T-helper 22 cell (primary cell): ENCODE results near the gene CACNB2.

Experiments used
- DNase-seq: peaks from one replicate; pipeline ENCODE4 v3.0.0-alpha.2; 2020; ENCODE audit warnings: low read depth

CACNB2 gene

DNA sequence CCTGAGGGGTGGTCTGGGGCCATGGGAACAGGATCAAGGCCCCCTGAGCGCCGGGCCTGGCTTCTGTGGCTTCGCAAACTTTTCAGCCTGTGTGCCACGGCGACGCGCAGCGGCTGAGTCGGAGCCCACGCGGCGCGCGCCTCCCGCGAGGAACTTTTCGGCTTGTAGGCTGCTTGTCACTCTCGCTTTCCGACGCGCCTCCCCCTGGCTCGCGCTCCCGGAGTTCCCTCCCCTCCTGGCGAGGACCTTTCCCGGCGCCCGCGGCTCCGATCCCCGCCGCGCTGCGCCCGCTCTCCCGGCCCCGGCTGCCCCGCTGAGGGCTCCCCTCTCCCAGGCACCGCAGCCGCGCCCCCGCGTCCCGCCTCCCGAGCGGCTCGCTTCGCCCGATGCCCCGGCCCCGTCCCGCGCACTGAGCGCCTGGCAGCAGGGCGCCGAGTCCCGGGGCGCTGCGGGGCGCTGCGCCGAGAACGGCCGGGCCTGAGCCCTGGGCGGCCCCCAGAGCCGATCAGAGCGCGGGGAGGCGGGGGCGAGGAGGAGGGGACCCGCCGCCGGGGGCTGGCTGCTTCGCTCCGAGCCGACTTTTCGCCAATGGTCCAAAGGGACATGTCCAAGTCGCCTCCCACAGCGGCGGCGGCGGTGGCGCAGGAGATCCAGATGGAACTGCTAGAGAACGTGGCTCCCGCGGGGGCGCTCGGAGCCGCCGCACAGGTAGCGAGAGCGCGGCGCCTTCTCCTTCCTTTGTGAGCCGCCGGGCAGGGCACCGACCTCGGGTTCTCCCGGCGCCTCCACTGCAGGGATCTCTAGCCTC lies at the start of gene CACNB2:
Gene CACNB2, plus strand, starts transcription at position 276 of the 808 bp plus-strand sequence.
- DNase-seq, result no peak

DNA sequence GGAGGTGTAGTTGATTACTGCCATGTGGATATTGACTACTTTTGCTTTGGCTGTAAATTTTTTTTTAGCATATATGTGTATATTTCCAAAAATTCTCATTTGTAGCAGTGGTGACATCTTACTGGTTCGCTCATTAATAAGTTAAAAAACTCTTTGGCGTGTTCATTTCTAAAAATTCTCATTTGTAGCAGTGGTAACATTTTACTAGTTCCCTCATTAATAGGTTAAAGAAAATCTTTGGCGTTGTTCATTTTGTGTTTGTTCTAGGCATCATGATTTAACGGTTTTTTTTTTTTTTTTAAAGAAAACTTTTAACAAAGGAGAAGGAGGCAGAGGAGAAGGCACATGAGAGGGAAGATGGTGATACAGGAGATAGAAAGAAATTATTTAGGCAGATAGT lies 45.9 kb upstream of the CACNB2 start:
- DNase-seq, result no peak

DNA sequence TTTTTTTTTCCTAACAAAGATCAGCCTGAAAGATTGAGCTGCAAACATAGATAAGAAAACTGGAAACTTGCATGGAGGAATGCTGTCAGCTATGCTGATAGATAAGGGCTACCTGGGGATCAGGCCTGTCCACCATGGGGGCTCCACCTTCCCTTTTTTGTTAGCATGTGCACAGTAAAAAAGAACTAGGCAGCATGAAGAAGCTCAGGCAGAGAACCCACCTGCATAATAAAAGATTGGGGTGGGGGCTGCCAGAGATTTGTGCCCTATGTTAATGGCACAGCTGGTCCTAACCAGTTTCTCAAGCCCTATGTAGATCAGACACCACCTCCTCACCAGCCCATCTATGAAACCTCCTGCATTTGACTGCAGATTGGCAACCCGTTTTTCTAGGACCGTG lies 45.4 kb upstream of the CACNB2 start:
- no peak for DNase-seq

DNA sequence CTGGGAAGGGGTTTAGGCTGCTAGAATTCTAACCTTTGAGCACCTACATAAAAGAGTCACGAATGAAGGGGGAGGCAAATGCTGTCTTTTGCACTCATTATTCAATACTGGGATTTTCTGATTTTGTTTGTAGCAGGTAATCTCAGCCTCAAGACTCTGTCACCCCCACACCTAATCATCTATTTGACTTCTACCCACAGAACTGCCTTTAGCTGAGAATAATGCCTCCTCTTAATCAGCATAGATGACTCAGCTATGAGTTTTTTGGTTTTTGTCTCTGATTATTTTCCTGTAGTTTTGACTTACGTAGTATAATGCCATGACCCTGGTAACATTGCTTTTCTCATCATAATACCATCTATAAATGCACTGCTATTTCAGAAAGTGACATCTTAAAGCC lies 42.7 kb upstream of the CACNB2 start:
- no peak for DNase-seq

DNA sequence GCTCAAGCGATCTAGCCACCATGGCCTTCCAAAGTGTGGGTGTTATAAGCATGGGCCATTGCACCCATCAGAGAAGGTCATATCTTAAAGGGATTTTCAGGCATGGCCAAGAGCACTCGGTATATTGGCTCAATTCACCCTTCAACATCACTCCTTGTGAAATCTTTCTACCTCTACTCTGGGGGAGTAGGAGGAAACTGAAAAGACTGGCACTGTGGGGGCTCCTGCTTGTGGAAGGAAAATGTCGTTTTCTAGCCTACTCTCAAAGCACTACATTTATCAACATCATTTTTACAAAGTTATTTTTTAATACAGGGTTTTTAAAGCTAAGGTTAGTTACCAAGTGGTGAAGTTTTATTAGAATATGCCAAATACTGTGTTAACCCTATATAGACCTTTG lies 42.0 kb upstream of the CACNB2 start:
- no peak for DNase-seq

DNA sequence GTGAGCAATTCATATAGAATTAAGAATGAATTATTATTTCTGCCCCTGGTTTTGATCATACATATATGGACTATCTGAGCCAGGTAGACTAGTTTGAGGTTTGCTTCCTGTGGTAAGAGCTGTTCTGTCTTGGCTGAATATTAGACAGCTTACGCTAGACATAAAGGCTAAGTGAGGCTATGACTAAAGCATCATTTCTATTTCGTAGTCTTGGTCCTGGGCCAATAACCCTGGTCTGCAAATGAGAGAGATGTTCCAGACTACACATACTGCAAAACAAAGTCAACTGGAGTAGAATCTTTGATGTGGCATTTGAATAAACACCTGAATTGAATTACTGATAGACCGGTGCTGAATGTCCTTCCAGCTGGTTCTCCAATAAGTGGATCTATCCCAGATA lies 40.8 kb upstream of the CACNB2 start:
- no peak for DNase-seq

DNA sequence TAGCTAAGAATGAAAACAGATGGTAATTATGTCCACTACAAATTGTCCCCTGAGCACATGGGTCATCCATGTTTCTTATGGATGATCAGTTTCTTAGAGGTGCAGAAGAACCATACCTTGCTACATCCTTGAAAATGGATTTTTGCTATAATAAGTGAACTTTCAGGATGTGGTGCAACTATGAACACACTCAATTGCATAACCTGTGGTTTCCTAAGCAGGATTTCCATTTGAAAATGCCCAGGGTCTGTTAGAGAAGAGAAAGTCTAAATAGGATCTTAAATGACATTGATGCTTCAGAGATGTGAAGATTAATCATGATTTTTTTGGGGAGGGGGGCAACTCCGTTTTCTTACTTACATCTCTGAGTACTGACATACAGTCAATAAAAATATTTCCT lies 39.6 kb upstream of the CACNB2 start:
- no peak for DNase-seq

DNA sequence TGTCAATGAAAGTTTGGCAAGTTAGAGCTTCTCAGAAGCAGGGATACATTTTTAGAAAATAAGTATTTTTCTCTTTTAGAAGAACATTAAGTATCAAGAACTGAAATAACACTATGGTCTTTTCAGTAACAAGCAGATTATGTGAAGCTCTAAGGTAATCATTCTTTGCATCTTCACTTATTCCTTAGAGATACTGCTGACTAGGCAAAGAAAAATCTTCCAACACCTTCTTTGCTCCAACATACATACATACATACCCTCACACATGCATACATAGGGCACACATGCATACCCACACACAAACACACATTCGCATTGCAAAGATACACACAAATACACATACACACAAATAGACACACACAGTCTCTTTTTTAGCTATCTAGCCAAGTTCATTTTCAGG lies 37.8 kb upstream of the CACNB2 start:
- DNase-seq, result no peak

DNA sequence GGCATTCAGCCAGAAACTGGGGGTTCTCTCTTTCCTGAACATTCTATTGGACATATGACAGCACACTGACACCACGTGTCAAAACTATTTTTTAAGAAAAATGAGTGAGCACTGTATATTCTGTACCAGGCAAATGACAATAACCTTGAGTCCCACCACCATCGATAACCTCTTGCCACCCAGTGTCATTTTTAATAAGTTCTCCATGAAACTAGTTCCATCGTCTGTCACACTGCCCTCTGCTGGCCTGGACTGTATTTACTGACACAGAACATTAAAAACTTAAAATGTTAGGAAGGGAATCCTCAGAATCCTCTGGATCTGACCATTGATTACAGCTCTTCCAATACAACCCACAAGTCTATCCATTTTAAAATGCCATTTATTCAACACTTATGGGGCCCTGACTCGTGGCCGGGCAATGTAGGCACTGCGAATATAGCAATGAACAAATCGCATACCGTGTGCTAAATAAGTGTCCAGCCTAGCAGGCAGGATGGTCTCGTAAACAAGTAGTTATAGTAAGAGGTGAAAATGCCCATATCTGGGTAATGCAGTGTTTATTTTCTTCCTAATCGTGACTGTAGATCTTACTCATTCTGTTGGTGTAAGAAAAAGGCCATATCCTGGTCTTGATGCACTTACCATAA lies 35.9 kb upstream of the CACNB2 start:
- DNase-seq, result no peak

DNA sequence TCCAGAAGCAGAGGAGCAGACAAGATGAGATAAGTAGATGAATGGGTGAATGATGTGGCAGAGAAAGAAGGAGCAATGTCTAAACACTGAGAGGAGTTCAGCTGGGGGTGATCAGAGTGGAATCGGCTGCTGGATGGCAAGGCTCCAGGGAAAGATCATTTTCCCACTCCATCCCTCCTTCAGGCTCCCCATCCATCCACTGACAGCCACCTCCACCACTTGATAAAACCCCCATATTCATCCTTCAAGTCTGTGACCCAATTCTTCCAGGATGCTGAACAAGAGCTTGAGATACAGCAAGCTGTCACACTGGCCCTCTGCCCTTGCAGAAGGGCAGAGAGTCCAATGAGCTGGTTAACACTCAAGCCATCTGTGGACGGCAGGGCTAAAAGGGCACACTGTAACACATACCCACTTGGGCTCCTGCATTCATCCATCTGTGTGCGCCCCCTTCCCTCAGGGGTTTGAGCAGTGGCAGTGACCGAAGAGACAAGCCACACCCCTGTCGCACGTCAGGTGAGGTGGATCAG lies 30.8 kb upstream of the CACNB2 start:
- no peak for DNase-seq

DNA sequence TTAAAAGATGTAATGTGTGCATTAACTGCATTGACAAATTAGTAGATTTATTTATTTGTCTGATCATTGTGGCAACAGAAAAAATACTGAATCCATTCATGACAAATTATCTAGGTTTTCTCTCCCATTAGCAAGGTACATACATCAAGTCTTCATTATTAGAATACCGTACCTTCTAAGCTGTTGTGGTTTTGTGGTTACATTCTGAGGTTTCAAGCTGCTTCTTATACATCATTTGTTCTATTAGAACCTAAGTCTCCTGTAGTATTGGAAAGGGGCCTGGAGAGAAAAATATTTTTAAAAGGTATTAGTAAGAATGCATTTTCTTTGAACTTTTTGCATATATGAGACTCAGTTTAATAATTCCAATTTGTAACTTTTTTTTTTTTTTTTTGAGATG lies 26.3 kb upstream of the CACNB2 start:
- DNase-seq, result no peak

DNA sequence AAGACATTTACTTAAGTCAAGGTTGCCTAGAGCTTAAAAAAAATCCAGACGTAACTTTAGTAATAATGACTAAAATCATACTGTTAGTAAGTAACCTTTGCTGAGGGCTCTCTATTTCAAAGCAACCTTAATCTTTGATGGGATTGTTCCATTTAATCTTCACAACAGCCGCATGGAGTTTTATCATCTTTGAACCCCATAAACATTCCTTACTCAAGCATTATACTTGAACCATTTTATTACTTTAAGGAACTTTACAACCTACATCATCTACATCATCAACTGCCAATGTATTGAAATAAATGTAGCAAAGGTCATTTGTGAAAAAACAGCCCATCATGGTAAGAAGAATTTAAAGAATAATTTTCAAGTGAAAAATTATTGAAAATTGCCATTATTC lies 22.9 kb upstream of the CACNB2 start:
- DNase-seq, result no peak

DNA sequence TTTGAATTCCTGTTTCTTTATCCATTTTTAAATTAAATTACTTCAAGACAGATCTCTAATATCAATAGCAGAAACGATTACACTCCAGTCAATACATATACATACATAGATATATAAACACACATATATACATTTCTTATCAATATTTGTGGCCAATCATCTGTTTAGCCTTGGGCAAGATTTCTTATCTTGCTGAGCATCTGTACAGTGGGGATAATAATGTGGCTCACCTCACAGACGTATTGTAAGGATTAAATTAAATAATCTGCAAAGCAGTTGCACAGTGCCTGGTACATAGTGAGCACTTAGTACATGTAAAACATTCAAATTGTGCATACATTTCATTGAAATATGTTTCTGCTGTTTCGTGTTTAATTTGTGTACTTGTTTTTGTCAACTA lies 17.5 kb upstream of the CACNB2 start:
- DNase-seq, result no peak

DNA sequence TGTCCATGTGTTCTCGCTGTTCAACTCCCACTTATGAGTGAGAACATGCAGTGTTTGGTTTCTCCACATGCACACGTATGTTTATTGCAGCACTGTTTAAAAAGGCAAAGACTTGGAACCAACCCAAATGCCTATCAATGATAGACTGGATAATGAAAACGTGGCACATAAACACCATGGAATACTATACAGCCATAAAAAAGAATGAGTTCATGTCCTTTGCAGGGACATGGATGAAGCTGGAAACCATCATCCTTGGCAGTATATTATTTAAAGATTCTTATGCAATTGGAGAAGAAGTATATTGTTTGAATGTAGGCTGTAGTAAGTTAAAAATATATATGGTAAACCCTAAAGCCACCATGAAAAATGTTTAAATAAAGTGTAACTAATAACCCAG lies 7.2 kb upstream of the CACNB2 start:
- DNase-seq, result no peak

DNA sequence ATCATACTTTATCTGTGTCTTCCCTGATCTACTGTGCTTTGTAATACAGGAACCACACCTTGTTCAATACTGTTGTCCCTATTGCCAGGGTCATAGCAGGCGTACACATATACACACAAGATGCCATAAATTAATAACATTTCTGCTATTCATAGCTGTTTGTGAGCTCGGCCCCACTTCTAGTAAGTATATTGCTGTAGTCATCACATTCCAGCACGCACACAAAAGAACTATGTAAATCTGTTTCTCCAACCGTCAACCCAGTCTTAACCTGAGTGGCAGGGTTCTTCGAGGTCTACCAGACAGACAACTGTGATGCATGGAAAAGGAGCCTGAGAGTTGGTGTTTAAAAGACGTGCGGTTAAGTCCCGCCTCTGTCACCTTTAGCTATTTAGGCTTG lies 5.7 kb upstream of the CACNB2 start:
- DNase-seq, result no peak

DNA sequence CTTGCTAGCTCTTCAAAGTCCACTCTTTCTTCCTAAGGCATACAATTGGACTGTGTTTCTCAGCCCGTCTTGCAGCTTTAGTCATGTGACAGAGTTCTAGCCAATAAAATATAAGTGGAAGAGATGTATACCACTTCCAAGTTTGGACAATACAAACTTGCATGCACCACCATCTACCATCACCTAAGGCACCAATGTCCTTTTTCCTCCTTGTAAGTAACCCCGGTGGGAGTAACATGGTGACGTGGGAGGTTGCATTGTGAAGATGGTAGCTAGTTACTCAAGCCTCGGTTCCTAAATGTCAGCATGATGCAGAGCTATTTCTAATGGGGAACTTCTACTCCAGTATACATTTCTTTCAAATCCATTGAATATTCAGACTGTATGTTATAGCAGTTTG lies 5.3 kb upstream of the CACNB2 start:
- DNase-seq, result no peak

DNA sequence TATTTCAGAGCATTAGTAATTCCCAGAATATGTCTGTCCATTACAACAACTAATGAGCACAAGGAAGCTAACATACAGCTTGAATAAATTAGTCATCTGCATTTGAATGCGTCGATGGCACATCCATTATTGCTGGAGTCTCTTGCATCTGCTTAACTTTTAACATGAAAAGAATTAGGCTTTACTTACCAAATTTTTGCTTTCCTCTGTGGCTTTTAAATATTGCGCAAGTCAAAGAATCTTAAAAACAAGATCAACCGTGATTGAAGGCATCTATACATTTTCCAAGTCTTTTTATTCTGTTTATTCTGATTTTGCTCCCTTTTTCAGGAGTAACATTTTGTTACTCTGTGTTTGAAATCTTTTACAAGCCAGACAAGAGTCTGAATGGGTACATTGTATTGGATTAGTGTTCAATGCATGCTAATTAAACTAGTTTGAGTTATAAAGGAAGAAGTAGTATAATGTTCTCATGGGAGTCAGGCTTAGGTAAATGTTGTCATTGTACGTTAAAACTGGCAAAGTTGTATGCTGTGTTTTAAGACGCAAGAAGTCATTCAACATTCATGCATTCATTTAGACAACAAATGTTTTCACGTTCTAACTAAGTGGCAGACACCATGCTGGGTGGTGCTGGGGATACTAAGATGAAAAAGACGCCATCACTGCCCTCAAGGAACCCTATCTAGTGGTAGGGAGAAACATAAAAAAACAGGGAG lies 4.0 kb upstream of the CACNB2 start:
- DNase-seq, result no peak

DNA sequence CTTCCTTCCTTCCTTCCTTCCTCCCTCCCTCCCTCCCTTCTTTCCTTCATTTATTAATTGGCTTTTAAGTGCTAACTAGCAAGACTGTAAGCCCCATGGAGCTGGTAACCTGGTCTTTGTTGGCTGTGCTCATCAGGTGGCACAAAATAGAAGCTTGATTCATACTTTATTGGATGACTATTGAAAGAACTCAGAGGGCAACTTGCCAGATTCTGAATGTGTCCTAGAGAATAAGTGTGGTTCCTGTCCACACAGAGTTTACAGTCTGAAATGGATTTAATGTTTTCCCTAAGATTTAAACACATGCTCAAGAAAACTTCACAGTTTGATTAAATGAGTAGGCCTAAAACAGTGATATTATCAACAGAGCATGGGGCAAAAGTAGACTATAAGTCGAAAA lies 3.1 kb upstream of the CACNB2 start:
- no peak for DNase-seq

DNA sequence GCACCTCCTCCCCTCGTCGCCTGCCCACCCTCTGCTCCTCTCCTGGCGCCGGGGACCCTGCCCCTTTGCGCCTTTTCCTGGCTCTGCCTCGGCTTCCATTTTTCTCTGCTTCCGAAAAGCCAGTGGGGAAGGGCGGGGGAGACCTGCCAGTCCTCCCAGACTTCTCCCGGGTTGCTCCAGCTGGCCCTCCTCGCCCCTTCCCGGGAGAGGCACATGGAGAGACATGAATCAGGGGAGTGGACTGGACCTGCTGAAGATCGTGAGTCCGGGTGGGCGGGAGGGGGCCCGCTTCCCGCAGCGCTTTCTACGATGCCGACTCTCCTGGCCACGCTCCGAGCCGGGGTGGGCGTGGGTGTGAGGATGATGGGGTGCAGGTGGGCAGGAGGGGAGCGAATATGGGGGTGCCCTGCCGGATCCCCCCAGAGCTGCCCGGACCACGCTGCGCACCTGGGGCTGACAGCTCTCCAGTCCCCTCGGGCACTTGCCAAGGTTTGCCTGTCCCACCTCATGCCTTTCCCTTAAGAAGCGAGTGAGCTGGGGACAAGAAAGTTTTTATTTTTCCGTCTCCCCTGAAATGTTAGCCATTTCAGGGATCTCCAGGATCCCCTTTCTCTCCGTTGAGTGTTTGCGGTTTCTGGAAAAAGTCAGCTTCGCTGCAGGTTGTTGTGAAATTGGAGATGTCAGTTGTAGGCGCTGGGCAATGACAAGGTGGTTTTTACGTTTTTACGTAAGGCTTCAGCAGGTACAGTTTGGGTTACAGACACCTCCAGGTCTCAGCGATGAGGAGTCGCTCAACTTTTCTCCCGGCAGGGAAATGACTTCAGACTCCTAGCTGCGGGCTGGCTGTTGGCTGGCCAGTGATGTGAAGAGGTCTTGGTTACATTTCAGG lies 977 bp downstream of the CACNB2 start:
- no peak for DNase-seq

DNA sequence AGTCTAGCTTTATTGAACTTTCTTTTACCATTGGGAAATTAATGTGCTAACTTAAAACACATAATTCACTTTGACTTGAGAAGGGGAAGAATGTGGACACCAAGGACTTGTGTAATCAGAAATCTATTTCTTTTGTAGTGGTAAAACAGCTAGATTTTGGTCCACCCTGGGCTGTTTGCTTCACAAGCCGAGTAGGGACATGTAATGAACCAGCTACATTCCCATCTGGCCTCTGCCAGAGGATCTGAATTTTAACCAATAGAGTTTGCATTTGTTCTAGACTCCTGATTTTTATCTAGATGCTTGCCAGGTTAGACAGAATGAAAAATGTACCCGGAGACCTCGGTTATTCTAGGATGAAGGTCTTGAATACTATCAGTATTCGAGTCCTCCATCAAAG lies 1.9 kb downstream of the CACNB2 start:
- DNase-seq, result no peak

DNA sequence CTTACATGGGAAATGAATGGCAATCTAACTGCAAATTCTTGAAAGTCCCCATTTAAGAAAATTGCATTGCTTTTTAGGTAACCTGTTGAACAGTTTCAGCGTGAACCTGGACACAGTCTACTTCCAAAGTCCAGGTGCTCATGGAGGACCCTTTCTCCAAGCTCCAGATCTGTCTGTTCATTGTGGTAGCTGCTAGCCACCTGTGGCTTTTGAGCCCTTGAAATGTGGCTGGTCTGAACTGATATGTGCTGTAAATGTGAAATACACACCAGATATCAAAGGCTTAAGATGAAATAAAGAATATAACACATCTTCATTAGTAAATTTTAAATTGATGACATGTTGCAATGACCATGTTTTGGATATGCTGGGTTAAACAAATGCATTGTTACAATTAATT lies 4.2 kb downstream of the CACNB2 start:
- DNase-seq, result no peak

DNA sequence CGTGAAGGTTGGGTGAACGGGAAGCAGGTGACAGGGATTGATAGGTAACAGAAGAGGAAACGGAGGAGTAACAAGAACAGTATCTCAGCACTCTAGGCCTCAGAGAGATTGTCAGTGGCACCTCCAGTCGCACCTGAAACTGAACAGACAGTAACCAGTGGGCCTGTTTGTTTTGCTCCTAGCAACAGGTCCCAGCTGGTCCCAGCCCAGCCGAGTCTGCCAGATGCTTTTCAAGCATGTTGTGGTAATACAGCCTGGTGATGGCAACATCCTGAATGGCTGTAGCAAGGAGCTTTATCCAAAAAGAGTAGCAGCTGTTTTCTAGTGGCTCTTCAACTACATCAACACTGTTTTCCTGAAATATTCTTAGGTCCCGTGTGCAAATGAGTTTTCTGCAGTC lies 4.7 kb downstream of the CACNB2 start:
- DNase-seq, result no peak
